ENCODE results near the gene LEAP2. TPM values are rescaled to one million over a fixed set of nuclear protein-coding genes. Genes with fewer than 3 reads are reported as not detected.

The LEAP2 gene
- total RNA-seq, 2 donors from 2014 or later: 0.32 to 1.4 TPM

GRCh38 chr5:132889501-132889900, 16.0 kb downstream of the LEAP2 start:
- peaks cover 0 to 12% of the 10 kb centered on the region in 2 donors for H3K36me3 ChIP-seq
- intact Hi-C loops (cut with DNase I): no loop called here

DNA sequence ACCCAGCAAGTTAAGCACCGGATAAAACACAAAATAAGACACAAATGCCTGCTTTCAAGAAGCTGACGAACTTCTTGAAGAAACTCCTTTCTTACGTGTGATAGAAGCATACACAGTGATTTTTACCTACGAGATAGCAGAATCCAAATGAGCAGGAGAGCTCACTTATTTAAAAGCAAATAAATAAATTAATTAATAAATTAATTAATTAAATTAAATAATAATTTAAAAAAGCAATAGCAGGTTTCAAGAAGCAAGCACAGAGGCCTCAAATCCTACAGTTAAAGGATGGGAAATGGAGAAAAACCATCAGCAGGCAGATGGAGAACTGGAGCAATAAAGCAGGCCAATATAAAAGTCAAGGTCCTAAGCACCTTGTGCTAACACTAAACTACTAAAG, 17.3 kb downstream of the LEAP2 start:
- Histone ChIP-seq H3K9me3 (no peaks in the 10 kb centered on the region), H3K4me1 (replicated peaks) (no peaks in the 10 kb centered on the region), H3K27ac (no peak overlapping the region), H3K27me3 (replicated peaks; ENCODE audit: insufficient read depth) (no peaks in the 10 kb centered on the region), H3K36me3 (peaks cover 0 to 12% of the 10 kb centered on the region in 2 donors), H3K4me3 (no peak overlapping the region)
- no peak for DNase-seq (ENCODE audit: low spot score)
- no peak for TF ChIP-seq POLR2A (IDR thresholded peaks at IDR 0.05)
- TF ChIP-seq POLR2AphosphoS5 (IDR thresholded peaks at IDR 0.05): no peak
- no peak for TF ChIP-seq CTCF (IDR thresholded peaks at IDR 0.05)
- 93% methylated on average over 4 of the region's 4 CpGs for WGBS
- intact Hi-C loops (cut with DNase I): no loop called here

More at GRCh38 chr5:132889501-132889900, 16.0 kb downstream of the LEAP2 start:
- no peak overlapping the region for H3K4me3 ChIP-seq
- no peaks in the 10 kb centered on the region for H3K27me3 ChIP-seq (replicated peaks; ENCODE audit: insufficient read depth)
- H3K9me3 ChIP-seq: no peaks in the 10 kb centered on the region
- TF ChIP-seq POLR2AphosphoS5 (IDR thresholded peaks at IDR 0.05): no peak
- no peak for TF ChIP-seq CTCF (IDR thresholded peaks at IDR 0.05)
- TF ChIP-seq POLR2A (IDR thresholded peaks at IDR 0.05): no peak
- no peaks in the 10 kb centered on the region for H3K4me1 ChIP-seq (replicated peaks)
- no peak for DNase-seq (ENCODE audit: low spot score)
- no peak overlapping the region for H3K27ac ChIP-seq

DNA sequence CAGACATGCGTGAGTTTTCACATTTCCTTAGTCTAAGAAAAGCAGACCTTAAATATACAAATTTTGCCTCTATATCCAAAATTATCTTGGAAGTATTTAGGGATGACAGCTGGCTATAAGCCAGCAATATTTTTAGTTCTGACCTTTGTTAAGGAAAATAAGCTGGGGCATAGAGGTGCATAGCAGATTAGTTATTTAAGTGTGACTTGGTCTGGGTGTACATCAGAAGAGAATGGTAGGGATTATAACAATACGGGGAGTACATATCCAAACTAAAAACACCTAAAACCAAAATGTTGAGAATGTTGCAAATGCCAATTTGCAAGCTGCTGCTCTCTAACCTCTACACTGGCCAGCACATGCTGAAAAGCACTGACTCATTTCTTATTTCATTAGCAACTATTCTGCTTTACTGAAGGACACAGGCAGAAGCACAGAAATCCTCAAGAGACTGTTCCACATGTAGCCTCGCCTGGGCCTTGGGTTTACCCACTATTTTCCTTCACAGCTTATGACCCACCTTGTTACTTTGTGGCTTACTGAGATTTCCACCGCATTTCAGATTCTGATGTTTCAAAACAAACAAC, 22.3 kb downstream of the LEAP2 start:
- 92% methylated on average over 4 of the region's 4 CpGs for WGBS
- H3K4me1 ChIP-seq (replicated peaks): no peaks in the 10 kb centered on the region
- no peaks in the 10 kb centered on the region for H3K27me3 ChIP-seq (replicated peaks; ENCODE audit: insufficient read depth)
- no peak for TF ChIP-seq POLR2A (IDR thresholded peaks at IDR 0.05)
- TF ChIP-seq CTCF (IDR thresholded peaks at IDR 0.05): no peak
- TF ChIP-seq POLR2AphosphoS5 (IDR thresholded peaks at IDR 0.05): no peak
- no peak overlapping the region for H3K27ac ChIP-seq
- no peak overlapping the region for H3K4me3 ChIP-seq
- intact Hi-C loops (cut with DNase I): no loop called here
- no peaks in the 10 kb centered on the region for H3K9me3 ChIP-seq
- DNase-seq (ENCODE audit: low spot score): no peak
- peaks cover 2 to 6% of the 10 kb centered on the region in 2 donors for H3K36me3 ChIP-seq

- 88% methylated on average over 7 of the region's 7 CpGs for WGBS
- H3K36me3 ChIP-seq: peaks cover 2 to 6% of the 10 kb centered on the region in 2 donors
These were observed 23.2 kb downstream of the LEAP2 start for GRCh38 chr5:132896685-132897084.

More at GRCh38 chr5:132896685-132897084, 23.2 kb downstream of the LEAP2 start:
- no peak overlapping the region for H3K4me3 ChIP-seq
- H3K4me1 ChIP-seq (replicated peaks): no peaks in the 10 kb centered on the region
- DNase-seq (ENCODE audit: low spot score): no peak
- intact Hi-C loops (cut with DNase I): no loop called here
- no peaks in the 10 kb centered on the region for H3K9me3 ChIP-seq
- TF ChIP-seq POLR2A (IDR thresholded peaks at IDR 0.05) (no peak), POLR2AphosphoS5 (IDR thresholded peaks at IDR 0.05) (no peak), CTCF (IDR thresholded peaks at IDR 0.05) (no peak)
- H3K27ac ChIP-seq: no peak overlapping the region
- H3K27me3 ChIP-seq (replicated peaks; ENCODE audit: insufficient read depth): no peaks in the 10 kb centered on the region

Measured in prostate gland (tissue), 2 donors.